ENCODE data around the gene ETNPPL. TPM values are rescaled to one million over a fixed set of nuclear protein-coding genes. Genes with fewer than 3 reads are reported as not detected.

ETNPPL gene
- polyA plus RNA-seq, 3 donors = not detected

DNA sequence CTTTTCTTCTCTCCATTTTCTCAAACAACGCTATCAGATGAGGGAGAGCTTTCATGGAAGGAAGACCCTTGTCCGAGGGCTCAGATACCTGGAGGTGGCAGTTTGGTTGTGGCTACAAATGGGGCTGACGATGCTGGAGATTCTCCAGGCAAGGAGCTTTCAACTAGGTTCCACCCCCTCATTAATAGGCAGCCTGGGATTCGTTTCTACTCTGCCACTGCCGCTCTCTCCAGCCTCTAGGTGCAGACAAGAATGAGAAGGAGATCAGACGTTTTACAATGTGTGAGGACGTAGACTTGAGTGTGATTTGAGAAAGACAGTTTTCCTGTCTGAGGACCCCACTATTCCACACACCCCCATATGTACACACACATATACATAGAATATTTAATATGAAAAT, 53.1 kb downstream of the ETNPPL start:
- H3K4me1 ChIP-seq (ENCODE audit: control insufficient read depth in 1 of 2, insufficient read depth in 2 of 2, low read length in 2 of 2) = no peaks in the 10 kb centered on the region
- no peaks in the 10 kb centered on the region for H3K79me2 ChIP-seq (ENCODE audit: insufficient read depth, low read length)
- H3K36me3 ChIP-seq (replicated peaks in 1 of 2; ENCODE audit: control insufficient read depth in 1 of 2, insufficient read depth in 2 of 2, low read length in 2 of 2) = no peaks in the 10 kb centered on the region
- intact Hi-C loops (cut with micrococcal nuclease) = no loop called here
- H3K9ac ChIP-seq (ENCODE audit: insufficient read depth, low read length, poor library complexity, severe bottlenecking) = no peak overlapping the region
- H4K20me1 ChIP-seq (ENCODE audit: insufficient read depth, low read length) = no peaks in the 10 kb centered on the region
- H2AFZ ChIP-seq (ENCODE audit: insufficient read depth, low read depth, low read length, poor library complexity, severe bottlenecking) = no peak overlapping the region
- H3K4me3 ChIP-seq (replicated peaks in 1 of 3; ENCODE audit: low read depth in 2 of 3, low read length in 3 of 3) = no peak overlapping the region
- no peak overlapping the region for H3K27ac ChIP-seq (ENCODE audit: low read depth in 1 of 2, low read length in 2 of 2)
- H3K27me3 ChIP-seq (ENCODE audit: control insufficient read depth in 2 of 2, insufficient read depth in 2 of 2, low read length in 2 of 2) = no peaks in the 10 kb centered on the region
- H3K4me1 Mint-ChIP-seq = no peaks in the 10 kb centered on the region
- H3K27me3 Mint-ChIP-seq (ENCODE audit: low read depth in 3 of 3) = peaks cover 4 to 9% (median 5%) of the 10 kb centered on the region in 3 donors
- H3K4me3 Mint-ChIP-seq = no peak overlapping the region
- no CpG with 5 or more reads among the region's 7 CpGs for WGBS (ENCODE audit: insufficient coverage)
- no peak overlapping the region for H3K4me2 ChIP-seq (replicated peaks; ENCODE audit: extremely low read depth, low read length, poor library complexity, severe bottlenecking)
- peaks cover 0 to 4% (median 0%) of the 10 kb centered on the region in 7 donors for H3K9me3 Mint-ChIP-seq
- H3K36me3 Mint-ChIP-seq = no peaks in the 10 kb centered on the region
- peak overlapping the region in 1 of 7 donors; percentile 26 for H3K27ac Mint-ChIP-seq
- H3K9me3 ChIP-seq (replicated peaks in 1 of 2; ENCODE audit: control insufficient read depth in 1 of 2, insufficient read depth in 1 of 2, low read length in 2 of 2) = no peaks in the 10 kb centered on the region
- DNase-seq = no peak
- TF ChIP-seq CTCF (IDR thresholded peaks at IDR 0.05) = no peak

- no peak overlapping the region for H3K9ac ChIP-seq (ENCODE audit: insufficient read depth, low read length, poor library complexity, severe bottlenecking)
- H3K4me2 ChIP-seq (replicated peaks; ENCODE audit: extremely low read depth, low read length, poor library complexity, severe bottlenecking) = no peak overlapping the region
- no peak for TF ChIP-seq CTCF (IDR thresholded peaks at IDR 0.05)
- no peak overlapping the region for H3K4me3 ChIP-seq (replicated peaks in 1 of 3; ENCODE audit: low read depth in 2 of 3, low read length in 3 of 3)
- intact Hi-C loops (cut with micrococcal nuclease) = no loop called here
- no peak overlapping the region for H3K27ac ChIP-seq (ENCODE audit: low read depth in 1 of 2, low read length in 2 of 2)
- Mint-ChIP-seq H3K4me1 (no peaks in the 10 kb centered on the region), H3K27ac (peak overlapping the region in 1 of 7 donors; percentile 4), H3K36me3 (no peaks in the 10 kb centered on the region), H3K9me3 (peaks cover 0 to 5% (median 0%) of the 10 kb centered on the region in 7 donors), H3K27me3 (ENCODE audit: low read depth in 3 of 3) (peaks cover 4 to 9% (median 5%) of the 10 kb centered on the region in 3 donors), H3K4me3 (no peak overlapping the region)
- WGBS (ENCODE audit: insufficient coverage) = 96% methylated on average over 10 of the region's 10 CpGs
- H3K9me3 ChIP-seq (replicated peaks in 1 of 2; ENCODE audit: control insufficient read depth in 1 of 2, insufficient read depth in 1 of 2, low read length in 2 of 2) = no peaks in the 10 kb centered on the region
- no peak for DNase-seq
- H3K36me3 ChIP-seq (replicated peaks in 1 of 2; ENCODE audit: control insufficient read depth in 1 of 2, insufficient read depth in 2 of 2, low read length in 2 of 2) = no peaks in the 10 kb centered on the region
- H3K27me3 ChIP-seq (ENCODE audit: control insufficient read depth in 2 of 2, insufficient read depth in 2 of 2, low read length in 2 of 2) = no peaks in the 10 kb centered on the region
- H4K20me1 ChIP-seq (ENCODE audit: insufficient read depth, low read length) = no peaks in the 10 kb centered on the region
- H3K79me2 ChIP-seq (ENCODE audit: insufficient read depth, low read length) = no peaks in the 10 kb centered on the region
- H2AFZ ChIP-seq (ENCODE audit: insufficient read depth, low read depth, low read length, poor library complexity, severe bottlenecking) = no peak overlapping the region
- no peaks in the 10 kb centered on the region for H3K4me1 ChIP-seq (ENCODE audit: control insufficient read depth in 1 of 2, insufficient read depth in 2 of 2, low read length in 2 of 2)
Observed at GRCh38 chr4:108709234-108709633, 53.6 kb downstream of the ETNPPL start.

Data from CD14-positive monocyte (primary cell).